Measurements from ENCODE around the gene AGBL4.

AGBL4 gene

GRCh38 chr1:48581270-48581669 lies 1442.5 kb downstream of the AGBL4 start:
- no peak for DNase-seq (ENCODE audit: low read depth)

GRCh38 chr1:48576565-48576964 lies 1447.2 kb downstream of the AGBL4 start:
- no peak for DNase-seq (ENCODE audit: low read depth)

GRCh38 chr1:48572646-48573258 lies 1451.0 kb downstream of the AGBL4 start:
- DNase-seq (ENCODE audit: low read depth): no peak

- DNase-seq (ENCODE audit: low read depth): no peak
Observed at GRCh38 chr1:48572134-48572533, 1451.6 kb downstream of the AGBL4 start.

- DNase-seq (ENCODE audit: low read depth): no peak
Observed at GRCh38 chr1:48571303-48571987, 1452.3 kb downstream of the AGBL4 start.

GRCh38 chr1:48570568-48570967 lies 1453.2 kb downstream of the AGBL4 start:
- no peak for DNase-seq (ENCODE audit: low read depth)

GRCh38 chr1:48568501-48568900 lies 1455.3 kb downstream of the AGBL4 start:
- DNase-seq (ENCODE audit: low read depth): no peak

- no peak for DNase-seq (ENCODE audit: low read depth)
Observed at GRCh38 chr1:48566492-48566891, 1457.3 kb downstream of the AGBL4 start.

GRCh38 chr1:48563021-48563420 lies 1460.7 kb downstream of the AGBL4 start:
- DNase-seq (ENCODE audit: low read depth): no peak

- DNase-seq (ENCODE audit: low read depth): no peak
Observed at GRCh38 chr1:48561444-48561843, 1462.3 kb downstream of the AGBL4 start.

- DNase-seq (ENCODE audit: low read depth): no peak
Observed at GRCh38 chr1:48560577-48560976, 1463.2 kb downstream of the AGBL4 start.

GRCh38 chr1:48560116-48560515 lies 1463.6 kb downstream of the AGBL4 start:
- no peak for DNase-seq (ENCODE audit: low read depth)

- no peak for DNase-seq (ENCODE audit: low read depth)
Observed at GRCh38 chr1:48558366-48558765, 1465.4 kb downstream of the AGBL4 start.

GRCh38 chr1:48556186-48556850 lies 1467.4 kb downstream of the AGBL4 start:
- no peak for DNase-seq (ENCODE audit: low read depth)

- DNase-seq (ENCODE audit: low read depth): no peak
Observed at GRCh38 chr1:48555271-48555670, 1468.5 kb downstream of the AGBL4 start.

GRCh38 chr1:48552903-48553606 lies 1470.7 kb downstream of the AGBL4 start:
- no peak for DNase-seq (ENCODE audit: low read depth)

- DNase-seq (ENCODE audit: low read depth): no peak
Observed at GRCh38 chr1:48552420-48552819, 1471.3 kb downstream of the AGBL4 start.

GRCh38 chr1:48548985-48549384 lies 1474.8 kb downstream of the AGBL4 start:
- no peak for DNase-seq (ENCODE audit: low read depth)

- no peak for DNase-seq (ENCODE audit: low read depth)
Observed at GRCh38 chr1:48547561-48548220, 1476.1 kb downstream of the AGBL4 start.

GRCh38 chr1:48543854-48544253 lies 1479.9 kb downstream of the AGBL4 start:
- no peak for DNase-seq (ENCODE audit: low read depth)

GRCh38 chr1:48540587-48540986 lies 1483.2 kb downstream of the AGBL4 start:
- no peak for DNase-seq (ENCODE audit: low read depth)

- no peak for DNase-seq (ENCODE audit: low read depth)
Observed at GRCh38 chr1:48536477-48536876, 1487.3 kb downstream of the AGBL4 start.
